ENCODE results near the gene POLA2. TPM values are rescaled to one million over a fixed set of nuclear protein-coding genes. Genes with fewer than 3 reads are reported as not detected.
A peak's percentile ranks its signal among the peaks of the same experiment; 100 is the strongest.
"Not testable (repeated sequence)": the region's sequence is repeated elsewhere in the genome, so short reads cannot be mapped to it uniquely, and the experiment has no call there.

Gene POLA2
- total RNA-seq, 1 experiment from 2014 or later = 27.5 TPM

- no peak for DNase-seq (ENCODE audit: low spot score)
Measured at GRCh38 chr11:65242389-65242788, 19.4 kb upstream of the POLA2 start.

- no peak for DNase-seq (ENCODE audit: low spot score)
Measured at GRCh38 chr11:65243797-65244196, 18.0 kb upstream of the POLA2 start.

GRCh38 chr11:65245046-65245445 is 16.7 kb upstream of the POLA2 start:
- not testable (repeated sequence) for DNase-seq (ENCODE audit: low spot score)

GRCh38 chr11:65246506-65246905 is 15.3 kb upstream of the POLA2 start:
- DNase-seq (ENCODE audit: low spot score) = no peak

- not testable (repeated sequence) for DNase-seq (ENCODE audit: low spot score)
Measured at GRCh38 chr11:65248184-65248710, 13.5 kb upstream of the POLA2 start.

- DNase-seq (ENCODE audit: low spot score) = no peak
Measured at GRCh38 chr11:65251476-65251875, 10.3 kb upstream of the POLA2 start.

GRCh38 chr11:65254724-65255123 is 7.0 kb upstream of the POLA2 start:
- DNase-seq (ENCODE audit: low spot score) = no peak

GRCh38 chr11:65258988-65259387 is 2.8 kb upstream of the POLA2 start:
- DNase-seq (ENCODE audit: low spot score) = no peak

GRCh38 chr11:65260302-65260701 is 1.5 kb upstream of the POLA2 start:
- no peak for DNase-seq (ENCODE audit: low spot score)

- DNase-seq (ENCODE audit: low spot score) = no peak
Measured at GRCh38 chr11:65260756-65261590, 789 bp upstream of the POLA2 start.

GRCh38 chr11:65262381-65262680 is 569 bp downstream of the POLA2 start:
- DNase-seq (ENCODE audit: low spot score) = no peak

- peak; percentile 51 for DNase-seq (ENCODE audit: low spot score)
Measured at GRCh38 chr11:65262776-65263175, 1.0 kb downstream of the POLA2 start.

GRCh38 chr11:65264747-65265146 is 3.0 kb downstream of the POLA2 start:
- not testable (repeated sequence) for DNase-seq (ENCODE audit: low spot score)

- no peak for DNase-seq (ENCODE audit: low spot score)
Measured at GRCh38 chr11:65266210-65266609, 4.4 kb downstream of the POLA2 start.

- peak; percentile 97 for DNase-seq (ENCODE audit: low spot score)
Measured at GRCh38 chr11:65274735-65275682, 13.2 kb downstream of the POLA2 start.

GRCh38 chr11:65275906-65276305 is 14.1 kb downstream of the POLA2 start:
- DNase-seq (ENCODE audit: low spot score) = peak; percentile 72

GRCh38 chr11:65277631-65278277 is 16.0 kb downstream of the POLA2 start:
- DNase-seq (ENCODE audit: low spot score) = no peak

GRCh38 chr11:65278356-65278755 is 16.6 kb downstream of the POLA2 start:
- DNase-seq (ENCODE audit: low spot score) = no peak

GRCh38 chr11:65279279-65279678 is 17.5 kb downstream of the POLA2 start:
- no peak for DNase-seq (ENCODE audit: low spot score)

- peak; percentile 84 for DNase-seq (ENCODE audit: low spot score)
Measured at GRCh38 chr11:65279741-65280440, 18.1 kb downstream of the POLA2 start.

GRCh38 chr11:65280646-65281045 is 18.9 kb downstream of the POLA2 start:
- no peak for DNase-seq (ENCODE audit: low spot score)

All from HT-29 (cell line).